WTC11 (cell line): ENCODE measurements around the gene CYP4F22. TPM values are rescaled to one million over a fixed set of nuclear protein-coding genes. Genes with fewer than 3 reads are reported as not detected.

ENCODE experiments used
- ATAC-seq: fragments of 200-7000 bp; cut with Tn5 transposase; 2 replicates; pipeline ENCODE4 v1.10.0; 2021; ENCODE audit warnings: mild to moderate bottlenecking, moderate library complexity
- CTCF ChIA-PET: fragments of 300-600 bp; sonication (Branson Sonifier 250); formaldehyde crosslinking; loops from one replicate; lab custom pipeline; 2021; ENCODE audit warnings: antibody characterized with exemption; lab: Charles Lee
- POLR2A ChIA-PET: fragments of 350-600 bp; sonication (Branson Sonifier 250); formaldehyde crosslinking; loops from one replicate; lab custom pipeline; 2021; ENCODE audit warnings: antibody characterized with exemption; lab: Charles Lee
- DNase-seq: peaks from one replicate; pipeline ENCODE4 v3.0.0; 2021; ENCODE audit warnings: low spot score
- H3K27ac Mint-ChIP-seq: 2 replicates; pipeline ENCODE4 v1.8.0; 2021; ENCODE audit warnings: mixed read lengths
- H3K27me3 Mint-ChIP-seq: 2 replicates; pipeline ENCODE4 v1.8.0; 2021; ENCODE audit warnings: low read depth, mild to moderate bottlenecking, moderate library complexity, mixed read lengths
- H3K36me3 Mint-ChIP-seq: 2 replicates; pipeline ENCODE4 v1.8.0; 2021; ENCODE audit warnings: mixed read lengths
- H3K4me1 Mint-ChIP-seq: 2 replicates; pipeline ENCODE4 v1.8.0; 2022; ENCODE audit warnings: mixed read lengths
- H3K4me3 Mint-ChIP-seq: 2 replicates; pipeline ENCODE4 v1.8.0; 2021; ENCODE audit warnings: mild to moderate bottlenecking, moderate library complexity, mixed read lengths
- H3K9me3 Mint-ChIP-seq: 2 replicates; pipeline ENCODE4 v1.8.0; 2021; ENCODE audit warnings: mixed read lengths
- ATF1 ChIP-seq: sonication (generic); formaldehyde crosslinking; IDR thresholded peaks from 2 replicates; pipeline ENCODE4 v1.8.1; 2023; ENCODE audit warnings: mild to moderate bottlenecking, moderate library complexity, missing genetic modification reagents
- CBFB ChIP-seq: sonication (generic); formaldehyde crosslinking; IDR thresholded peaks from 2 replicates; pipeline ENCODE4 v1.8.1; 2022; ENCODE audit warnings: mild to moderate bottlenecking, low read depth, missing genetic modification reagents
- CDX4 ChIP-seq: fragments of 250-450 bp; sonication (Bioruptor Pico); IDR thresholded peaks from 2 replicates; pipeline ENCODE4 v1.9.0; 2021; ENCODE audit warnings: moderate library complexity, mild to moderate bottlenecking, inconsistent platforms, borderline replicate concordance
- CREB1 ChIP-seq: sonication (generic); formaldehyde crosslinking; IDR thresholded peaks from 2 replicates; pipeline ENCODE4 v1.8.0; 2023; ENCODE audit warnings: mild to moderate bottlenecking, missing genetic modification reagents
- CTCF ChIP-seq: fragments of 200-600 bp; IDR thresholded peaks from 2 replicates; pipeline ENCODE4 v1.8.0; 2022; ENCODE audit warnings: antibody characterized with exemption
- ERG ChIP-seq: fragments of 250-450 bp; sonication (Bioruptor Pico); IDR thresholded peaks from 2 replicates; pipeline ENCODE4 v1.8.0; 2021; ENCODE audit warnings: mild to moderate bottlenecking
- FOXJ3 ChIP-seq: sonication (generic); formaldehyde crosslinking; IDR thresholded peaks from 2 replicates; pipeline ENCODE4 v1.9.0; 2021; ENCODE audit warnings: missing genetic modification reagents, mild to moderate bottlenecking, borderline replicate concordance
- FOXP1 ChIP-seq: sonication (generic); formaldehyde crosslinking; IDR thresholded peaks from 2 replicates; pipeline ENCODE4 v1.8.0; 2022; ENCODE audit warnings: missing genetic modification reagents, mild to moderate bottlenecking, moderate library complexity, borderline replicate concordance
- GABPB1 ChIP-seq: sonication (generic); formaldehyde crosslinking; IDR thresholded peaks from 2 replicates; pipeline ENCODE4 v1.8.1; 2023; ENCODE audit warnings: mild to moderate bottlenecking, missing genetic modification reagents
- JAZF1 ChIP-seq: fragments of 250-450 bp; sonication (Bioruptor Pico); IDR thresholded peaks from 2 replicates; pipeline ENCODE4 v1.9.0; 2021; ENCODE audit warnings: moderate library complexity, mild to moderate bottlenecking, inconsistent platforms
- NR2C2 ChIP-seq: sonication (generic); formaldehyde crosslinking; IDR thresholded peaks from 2 replicates; pipeline ENCODE4 v1.8.0; 2022; ENCODE audit warnings: mild to moderate bottlenecking, missing genetic modification reagents
- OVOL2 ChIP-seq: fragments of 250-450 bp; sonication (Bioruptor Pico); IDR thresholded peaks from 2 replicates; pipeline ENCODE4 v1.9.0; 2021; ENCODE audit warnings: mild to moderate bottlenecking, borderline replicate concordance
- SMAD4 ChIP-seq: sonication (generic); formaldehyde crosslinking; IDR thresholded peaks from 2 replicates; pipeline ENCODE4 v1.8.0; 2022; ENCODE audit warnings: mild to moderate bottlenecking, missing genetic modification reagents
- ZMAT4 ChIP-seq: fragments of 250-450 bp; sonication (Bioruptor Pico); IDR thresholded peaks from 2 replicates; pipeline ENCODE4 v1.9.0; 2021; ENCODE audit warnings: mild to moderate bottlenecking
- ZNF138 ChIP-seq: sonication (generic); formaldehyde crosslinking; conservative IDR thresholded peaks from 2 replicates; pipeline ENCODE4 v1.8.1; 2022; ENCODE audit warnings: mild to moderate bottlenecking, moderate library complexity, missing genetic modification reagents
- ZNF232 ChIP-seq: sonication (generic); formaldehyde crosslinking; IDR thresholded peaks from 2 replicates; pipeline ENCODE4 v1.8.0; 2022; ENCODE audit warnings: mild to moderate bottlenecking, missing genetic modification reagents
- ZNF317 ChIP-seq: sonication (generic); formaldehyde crosslinking; IDR thresholded peaks from 2 replicates; pipeline ENCODE4 v1.8.1; 2023; ENCODE audit warnings: low read depth, mild to moderate bottlenecking, moderate library complexity, missing genetic modification reagents, borderline replicate concordance
- ZNF425 ChIP-seq: fragments of 250-450 bp; sonication (Bioruptor Pico); conservative IDR thresholded peaks from 2 replicates; pipeline ENCODE4 v1.9.0; 2021; ENCODE audit warnings: mild to moderate bottlenecking
- ZNF671 ChIP-seq: fragments of 250-450 bp; sonication (Bioruptor Pico); IDR thresholded peaks from 2 replicates; pipeline ENCODE4 v1.8.0; 2021; ENCODE audit warnings: mild to moderate bottlenecking
- total RNA-seq: library from RNA; stranded (reverse); gene quantifications from 3 replicates; pipeline ENCODE4 v1.2.3, GENCODE V29; 2021
- TF ChIP-seq, protein P1 (sequence below): sonication (generic); formaldehyde crosslinking; IDR thresholded peaks from 2 replicates; pipeline ENCODE4 v1.8.0; 2022; ENCODE audit warnings: mild to moderate bottlenecking, missing genetic modification reagents
- TF ChIP-seq, protein P2 (sequence below): sonication (generic); formaldehyde crosslinking; IDR thresholded peaks from 2 replicates; pipeline ENCODE4 v1.8.0; 2023; ENCODE audit warnings: missing genetic modification reagents, mild to moderate bottlenecking, borderline replicate concordance

CYP4F22 gene
- total RNA-seq, 1 experiment from 2014 or later, result 1.2 TPM

DNA sequence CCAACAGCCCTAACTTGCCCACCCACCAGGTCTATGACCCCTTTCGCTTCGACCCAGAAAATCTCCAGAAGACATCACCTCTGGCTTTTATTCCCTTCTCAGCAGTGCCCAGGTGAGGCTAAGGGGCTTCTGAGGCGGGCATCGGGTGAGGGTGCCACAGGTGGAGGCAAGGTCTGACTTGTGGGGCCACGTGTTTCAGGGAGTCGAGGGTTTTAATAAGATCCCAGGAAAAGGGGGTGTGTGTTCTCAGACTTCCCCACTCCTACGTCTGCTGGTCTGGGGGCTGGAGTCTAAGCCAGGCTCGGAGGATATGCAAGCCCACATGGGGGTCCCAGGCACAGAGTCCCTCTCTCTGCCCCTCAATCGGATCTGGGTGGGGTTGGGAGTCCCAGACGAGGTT, 75.8 kb downstream of the CYP4F22 start:
- peaks cover 10% of the 10 kb centered on the region for H3K36me3 Mint-ChIP-seq
- no peak for DNase-seq
- POLR2A ChIA-PET, result no interaction called here
- no peak for ATAC-seq
- H3K4me3 Mint-ChIP-seq, result peak overlapping the region; percentile 59
- H3K9me3 Mint-ChIP-seq, result peaks cover 21% of the 10 kb centered on the region
- no peaks in the 10 kb centered on the region for H3K4me1 Mint-ChIP-seq
- H3K27me3 Mint-ChIP-seq, result peaks cover 54% of the 10 kb centered on the region
- H3K27ac Mint-ChIP-seq, result no peak overlapping the region
- CTCF ChIA-PET, result interaction anchor here (0.5 kb wide), 1 partner anchor 260 kb away, joined by 4 read pairs; no protein-coding TSS in a partner anchor
- TF ChIP-seq GABPB1, result no peak
- TF ChIP-seq FOXJ3 (CRISPR knock-in tag), result no peak
- TF ChIP-seq SMAD4, result no peak
- no peak for TF ChIP-seq ATF1 (CRISPR knock-in tag)
- no peak for TF ChIP-seq ZMAT4 (CRISPR knock-in tag)
- no peak for TF ChIP-seq NR2C2 (CRISPR knock-in tag)
- TF ChIP-seq CBFB (CRISPR knock-in tag), result no peak
- TF ChIP-seq JAZF1, result no peak

DNA sequence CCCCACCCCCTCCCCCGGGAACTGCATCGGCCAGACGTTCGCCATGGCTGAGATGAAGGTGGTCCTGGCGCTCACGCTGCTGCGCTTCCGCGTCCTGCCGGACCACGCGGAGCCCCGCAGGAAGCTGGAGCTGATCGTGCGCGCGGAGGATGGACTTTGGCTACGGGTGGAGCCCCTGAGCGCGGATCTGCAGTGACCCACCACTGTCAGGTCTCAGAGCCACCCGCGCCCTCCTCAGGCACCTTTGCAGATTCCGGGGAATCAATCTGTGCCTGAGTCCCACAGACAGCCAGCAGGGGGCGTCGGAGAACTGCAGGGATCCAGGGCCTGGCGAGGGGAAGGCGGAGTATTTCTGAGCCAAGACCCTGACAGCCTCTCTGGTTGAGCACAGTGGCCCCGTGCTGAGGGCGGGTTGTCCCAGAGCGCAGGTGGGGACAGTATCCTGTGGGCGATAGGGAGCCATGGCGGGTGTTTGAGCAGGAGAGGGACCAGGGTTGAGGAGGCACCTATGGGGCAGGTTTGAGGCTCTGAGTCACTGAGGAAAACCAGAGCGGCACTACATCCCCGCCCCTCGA, 76.3 kb downstream of the CYP4F22 start:
- CTCF ChIA-PET, result interaction anchor here (0.5 kb wide), 1 partner anchor 259 kb away, joined by 4 read pairs; no protein-coding TSS in a partner anchor
- POLR2A ChIA-PET, result no interaction called here
- Mint-ChIP-seq H3K36me3 (peaks cover 10% of the 10 kb centered on the region), H3K27me3 (peaks cover 53% of the 10 kb centered on the region), H3K27ac (no peak overlapping the region), H3K4me3 (peak overlapping the region; percentile 59), H3K4me1 (no peaks in the 10 kb centered on the region), H3K9me3 (peaks cover 23% of the 10 kb centered on the region)
- ATAC-seq, result peak; percentile 97
- TF ChIP-seq ZNF317 (CRISPR knock-in tag) (no peak), OVOL2 (CRISPR knock-in tag) (no peak), GABPB1 (peak; percentile 23; the same call in 1 of the 2 replicates), CTCF (peak; percentile 84), ZNF138 (CRISPR knock-in tag) (no peak)
- peak; percentile 95 for DNase-seq

GRCh38 chr19:15587663-15588062, 79.3 kb downstream of the CYP4F22 start:
- ChIA-PET CTCF (no interaction called here), POLR2A (no interaction called here)
- no peak overlapping the region for H3K4me3 Mint-ChIP-seq
- no peak for DNase-seq
- no peak overlapping the region for H3K27ac Mint-ChIP-seq
- no peaks in the 10 kb centered on the region for H3K4me1 Mint-ChIP-seq
- no peak for ATAC-seq
- peaks cover 37% of the 10 kb centered on the region for H3K27me3 Mint-ChIP-seq
- H3K9me3 Mint-ChIP-seq, result peaks cover 43% of the 10 kb centered on the region
- peaks cover 21% of the 10 kb centered on the region for H3K36me3 Mint-ChIP-seq
- TF ChIP-seq NR2C2 (CRISPR knock-in tag) (no peak), ERG (no peak), FOXP1 (CRISPR knock-in tag) (no peak), CREB1 (CRISPR knock-in tag) (no peak), ZNF425 (no peak), ZNF671 (CRISPR knock-in tag) (no peak), ZNF232 (no peak), CDX4 (CRISPR knock-in tag) (no peak), ZNF138 (CRISPR knock-in tag) (no peak)
- TF ChIP-seq, protein P1, sequence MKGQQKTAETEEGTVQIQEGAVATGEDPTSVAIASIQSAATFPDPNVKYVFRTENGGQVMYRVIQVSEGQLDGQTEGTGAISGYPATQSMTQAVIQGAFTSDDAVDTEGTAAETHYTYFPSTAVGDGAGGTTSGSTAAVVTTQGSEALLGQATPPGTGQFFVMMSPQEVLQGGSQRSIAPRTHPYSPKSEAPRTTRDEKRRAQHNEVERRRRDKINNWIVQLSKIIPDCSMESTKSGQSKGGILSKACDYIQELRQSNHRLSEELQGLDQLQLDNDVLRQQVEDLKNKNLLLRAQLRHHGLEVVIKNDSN (CRISPR knock-in tag), result no peak
- TF ChIP-seq, protein P2, sequence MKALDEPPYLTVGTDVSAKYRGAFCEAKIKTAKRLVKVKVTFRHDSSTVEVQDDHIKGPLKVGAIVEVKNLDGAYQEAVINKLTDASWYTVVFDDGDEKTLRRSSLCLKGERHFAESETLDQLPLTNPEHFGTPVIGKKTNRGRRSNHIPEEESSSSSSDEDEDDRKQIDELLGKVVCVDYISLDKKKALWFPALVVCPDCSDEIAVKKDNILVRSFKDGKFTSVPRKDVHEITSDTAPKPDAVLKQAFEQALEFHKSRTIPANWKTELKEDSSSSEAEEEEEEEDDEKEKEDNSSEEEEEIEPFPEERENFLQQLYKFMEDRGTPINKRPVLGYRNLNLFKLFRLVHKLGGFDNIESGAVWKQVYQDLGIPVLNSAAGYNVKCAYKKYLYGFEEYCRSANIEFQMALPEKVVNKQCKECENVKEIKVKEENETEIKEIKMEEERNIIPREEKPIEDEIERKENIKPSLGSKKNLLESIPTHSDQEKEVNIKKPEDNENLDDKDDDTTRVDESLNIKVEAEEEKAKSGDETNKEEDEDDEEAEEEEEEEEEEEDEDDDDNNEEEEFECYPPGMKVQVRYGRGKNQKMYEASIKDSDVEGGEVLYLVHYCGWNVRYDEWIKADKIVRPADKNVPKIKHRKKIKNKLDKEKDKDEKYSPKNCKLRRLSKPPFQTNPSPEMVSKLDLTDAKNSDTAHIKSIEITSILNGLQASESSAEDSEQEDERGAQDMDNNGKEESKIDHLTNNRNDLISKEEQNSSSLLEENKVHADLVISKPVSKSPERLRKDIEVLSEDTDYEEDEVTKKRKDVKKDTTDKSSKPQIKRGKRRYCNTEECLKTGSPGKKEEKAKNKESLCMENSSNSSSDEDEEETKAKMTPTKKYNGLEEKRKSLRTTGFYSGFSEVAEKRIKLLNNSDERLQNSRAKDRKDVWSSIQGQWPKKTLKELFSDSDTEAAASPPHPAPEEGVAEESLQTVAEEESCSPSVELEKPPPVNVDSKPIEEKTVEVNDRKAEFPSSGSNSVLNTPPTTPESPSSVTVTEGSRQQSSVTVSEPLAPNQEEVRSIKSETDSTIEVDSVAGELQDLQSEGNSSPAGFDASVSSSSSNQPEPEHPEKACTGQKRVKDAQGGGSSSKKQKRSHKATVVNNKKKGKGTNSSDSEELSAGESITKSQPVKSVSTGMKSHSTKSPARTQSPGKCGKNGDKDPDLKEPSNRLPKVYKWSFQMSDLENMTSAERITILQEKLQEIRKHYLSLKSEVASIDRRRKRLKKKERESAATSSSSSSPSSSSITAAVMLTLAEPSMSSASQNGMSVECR (CRISPR knock-in tag), result no peak
